CD1c-positive myeloid dendritic cell (primary cell): ENCODE measurements around the gene TKTL1.
"Not testable (repeated sequence)": the region's sequence is repeated elsewhere in the genome, so short reads cannot be mapped to it uniquely, and the experiment has no call there.

ENCODE experiments used
- DNase-seq: peaks from one replicate; pipeline ENCODE4 v3.0.0-alpha.2; 2016; ENCODE audit errors: extremely low spot score

Gene TKTL1

GRCh38 chrX:154343620-154344019 is 48.0 kb downstream of the TKTL1 start:
- DNase-seq: not testable (repeated sequence)

GRCh38 chrX:154348114-154348531 is 52.5 kb downstream of the TKTL1 start:
- DNase-seq: no peak

- no peak for DNase-seq
These were observed 53.2 kb downstream of the TKTL1 start for GRCh38 chrX:154348646-154349358.

- no peak for DNase-seq
These were observed 53.9 kb downstream of the TKTL1 start for GRCh38 chrX:154349359-154349935.

- no peak for DNase-seq
These were observed 54.4 kb downstream of the TKTL1 start for GRCh38 chrX:154349979-154350378.

- DNase-seq: no peak
These were observed 55.0 kb downstream of the TKTL1 start for GRCh38 chrX:154350429-154351182.

GRCh38 chrX:154351183-154352011 is 55.8 kb downstream of the TKTL1 start:
- DNase-seq: no peak

GRCh38 chrX:154352012-154352401 is 56.4 kb downstream of the TKTL1 start:
- no peak for DNase-seq

GRCh38 chrX:154352466-154352865 is 56.9 kb downstream of the TKTL1 start:
- no peak for DNase-seq

- no peak for DNase-seq
These were observed 57.7 kb downstream of the TKTL1 start for GRCh38 chrX:154353172-154353843.

- no peak for DNase-seq
These were observed 58.4 kb downstream of the TKTL1 start for GRCh38 chrX:154354013-154354412.

- no peak for DNase-seq
These were observed 58.9 kb downstream of the TKTL1 start for GRCh38 chrX:154354516-154354915.

GRCh38 chrX:154355094-154355775 is 59.6 kb downstream of the TKTL1 start:
- no peak for DNase-seq

- no peak for DNase-seq
These were observed 60.2 kb downstream of the TKTL1 start for GRCh38 chrX:154355776-154356140.

- DNase-seq: no peak
These were observed 61.0 kb downstream of the TKTL1 start for GRCh38 chrX:154356596-154356995.

GRCh38 chrX:154357205-154357604 is 61.6 kb downstream of the TKTL1 start:
- DNase-seq: no peak

- DNase-seq: no peak
These were observed 62.4 kb downstream of the TKTL1 start for GRCh38 chrX:154358011-154358410.

- DNase-seq: no peak
These were observed 63.2 kb downstream of the TKTL1 start for GRCh38 chrX:154358829-154359228.

GRCh38 chrX:154359362-154360154 is 64.0 kb downstream of the TKTL1 start:
- no peak for DNase-seq

GRCh38 chrX:154360155-154360713 is 64.6 kb downstream of the TKTL1 start:
- no peak for DNase-seq
